Parathyroid adenoma (tissue), 2 donors: ENCODE data around the gene FKBP14.

Source experiments
- H2AFZ ChIP-seq: fragments of 300-600 bp; sonication (generic); one replicate; pipeline ENCODE4 v1.7.0; 2017; ENCODE audit warnings: antibody characterized with exemption, mild to moderate bottlenecking
- H3K27ac ChIP-seq: fragments of 300-600 bp; sonication (generic); one replicate; pipeline ENCODE4 v1.7.0; 2017
- H3K27me3 ChIP-seq: fragments of 300-600 bp; sonication (generic); one replicate; pipeline ENCODE4 v1.7.0; 2017; ENCODE audit warnings: low read length; ENCODE audit not compliant: control insufficient read depth, insufficient read depth
- H3K36me3 ChIP-seq: fragments of 300-600 bp; sonication (generic); one replicate; pipeline ENCODE4 v1.7.0; 2017; ENCODE audit warnings: low read length; ENCODE audit not compliant: control insufficient read depth, insufficient read depth
- H3K4me1 ChIP-seq: fragments of 300-600 bp; sonication (generic); one replicate; pipeline ENCODE4 v1.7.0; 2017; ENCODE audit warnings: control low read depth
- H3K4me2 ChIP-seq: fragments of 300-600 bp; sonication (generic); one replicate; pipeline ENCODE4 v1.7.0; 2017; ENCODE audit warnings: low read length
- H3K4me3 ChIP-seq: fragments of 300-600 bp; sonication (generic); one replicate; pipeline ENCODE4 v1.7.0; 2017; ENCODE audit warnings: low read depth, low read length
- H3K79me2 ChIP-seq: fragments of 300-600 bp; sonication (generic); one replicate; pipeline ENCODE4 v1.7.0; 2017; ENCODE audit warnings: control low read depth
- H3K9ac ChIP-seq: fragments of 300-600 bp; sonication (generic); one replicate; pipeline ENCODE4 v1.7.0; 2017; ENCODE audit warnings: mild to moderate bottlenecking
- H3K9me3 ChIP-seq: fragments of 300-600 bp; sonication (generic); one replicate; pipeline ENCODE4 v1.7.0; 2017; ENCODE audit warnings: low read length; ENCODE audit not compliant: control insufficient read depth
- CTCF ChIP-seq: fragments of 300-600 bp; sonication (generic); IDR thresholded peaks from one replicate; pipeline ENCODE4 v1.7.0; 2017; ENCODE audit warnings: antibody characterized with exemption, mild to moderate bottlenecking
- donor health status: primary hyperparathyroidism.

The FKBP14 gene

GRCh38 chr7:30026229-30027064 lies at the start of gene FKBP14:
Gene FKBP14 (minus strand): TSS chr7:30026702. CDS start chr7:30026508, 194 bp downstream.
- H3K79me2 ChIP-seq: peaks cover 13% of the 10 kb centered on the region
- no peaks in the 10 kb centered on the region for H3K36me3 ChIP-seq
- peak within 1 kb of the TSS; percentile 73 for H3K27ac ChIP-seq
- H3K27me3 ChIP-seq: no peaks in the 10 kb centered on the region
- no peak within 1 kb of the TSS for H3K9ac ChIP-seq
- peaks cover 6% of the 10 kb centered on the region for H3K4me1 ChIP-seq
- H3K4me3 ChIP-seq: peak within 1 kb of the TSS; percentile 91
- no peaks in the 10 kb centered on the region for H3K9me3 ChIP-seq
- no peak for TF ChIP-seq CTCF
- H2AFZ ChIP-seq: peak within 1 kb of the TSS; percentile 78
- peak within 1 kb of the TSS; percentile 92 for H3K4me2 ChIP-seq

GRCh38 chr7:30074422-30075030 lies 48.0 kb upstream of the FKBP14 start:
- H3K27me3 ChIP-seq: no peaks in the 10 kb centered on the region
- no peak overlapping the region for H3K27ac ChIP-seq
- H3K9me3 ChIP-seq: no peaks in the 10 kb centered on the region
- no peak overlapping the region for H3K4me3 ChIP-seq
- H3K4me1 ChIP-seq: no peaks in the 10 kb centered on the region
- H2AFZ ChIP-seq: no peak overlapping the region
- H3K79me2 ChIP-seq: no peaks in the 10 kb centered on the region
- no peak overlapping the region for H3K4me2 ChIP-seq
- H3K9ac ChIP-seq: no peak overlapping the region
- TF ChIP-seq CTCF: peak; percentile 39
- H3K36me3 ChIP-seq: no peaks in the 10 kb centered on the region

- H3K27me3 ChIP-seq: no peaks in the 10 kb centered on the region
- H3K79me2 ChIP-seq: no peaks in the 10 kb centered on the region
- no peak for TF ChIP-seq CTCF
- no peak overlapping the region for H2AFZ ChIP-seq
- H3K9ac ChIP-seq: no peak overlapping the region
- H3K4me3 ChIP-seq: no peak overlapping the region
- H3K9me3 ChIP-seq: no peaks in the 10 kb centered on the region
- H3K27ac ChIP-seq: no peak overlapping the region
- H3K36me3 ChIP-seq: no peaks in the 10 kb centered on the region
- H3K4me1 ChIP-seq: no peaks in the 10 kb centered on the region
- no peak overlapping the region for H3K4me2 ChIP-seq
These were observed 46.2 kb upstream of the FKBP14 start for GRCh38 chr7:30072735-30073134.

GRCh38 chr7:30070052-30070451 lies 43.5 kb upstream of the FKBP14 start:
- H3K36me3 ChIP-seq: no peaks in the 10 kb centered on the region
- TF ChIP-seq CTCF: no peak

More at GRCh38 chr7:30070052-30070451, 43.5 kb upstream of the FKBP14 start:
- no peaks in the 10 kb centered on the region for H3K79me2 ChIP-seq
- H3K27me3 ChIP-seq: no peaks in the 10 kb centered on the region
- H3K4me1 ChIP-seq: no peaks in the 10 kb centered on the region
- no peak overlapping the region for H3K9ac ChIP-seq
- H3K4me3 ChIP-seq: no peak overlapping the region
- no peaks in the 10 kb centered on the region for H3K9me3 ChIP-seq
- no peak overlapping the region for H2AFZ ChIP-seq
- no peak overlapping the region for H3K27ac ChIP-seq
- H3K4me2 ChIP-seq: no peak overlapping the region
